Measurements from ENCODE around the gene JAZF1. TPM values are rescaled to one million over a fixed set of nuclear protein-coding genes. Genes with fewer than 3 reads are reported as not detected.

The JAZF1 gene
- total and polyA plus RNA-seq, 2 donors (not counting 1 experiment from before 2014, with no cell fraction given), result 14.0 to 38.6 TPM

- intact Hi-C loops (cut with micrococcal nuclease), result loop anchor here (10.0 kb wide), 1 partner anchor 48 kb away; the partner anchor contains the start of gene JAZF1
- Histone ChIP-seq H3K79me2 (ENCODE audit: control insufficient read depth, insufficient read depth, low read length) (peaks cover 100% of the 10 kb centered on the region), H3K4me1 (ENCODE audit: control insufficient read depth in 2 of 2, insufficient read depth in 2 of 2, low read length in 2 of 2) (peaks cover 12 to 13% of the 10 kb centered on the region in 2 donors), H3K4me3 (ENCODE audit: control extremely low read depth in 1 of 5, extremely low read depth in 1 of 5, insufficient read depth in 1 of 5, low read depth in 2 of 5, low read length in 4 of 5) (no peak overlapping the region), H3K27ac (ENCODE audit: low read length in 2 of 2) (no peak overlapping the region), H3K36me3 (replicated peaks in 1 of 2; ENCODE audit: control extremely low read depth in 1 of 2, control insufficient read depth in 1 of 2, extremely low read depth in 1 of 2, insufficient read depth in 2 of 2, low read length in 1 of 2) (peaks cover 0 to 22% of the 10 kb centered on the region in 2 experiments), H3K9ac (ENCODE audit: low read length) (no peak overlapping the region), H3K4me2 (replicated peaks; ENCODE audit: low read depth, low read length, poor library complexity, severe bottlenecking) (no peak overlapping the region), H2AFZ (ENCODE audit: insufficient read depth, low read depth, low read length, poor library complexity, severe bottlenecking) (no peak overlapping the region), H3K9me3 (ENCODE audit: control extremely low read depth in 1 of 3, control insufficient read depth in 2 of 3, insufficient read depth in 1 of 3, low read length in 2 of 3) (no peaks in the 10 kb centered on the region), H4K20me1 (ENCODE audit: control insufficient read depth, insufficient read depth, low read length, poor library complexity, severe bottlenecking) (peaks cover 63% of the 10 kb centered on the region), H3K27me3 (replicated peaks in 1 of 4; ENCODE audit: control extremely low read depth in 1 of 4, control insufficient read depth in 3 of 4, insufficient read depth in 4 of 4, low read length in 3 of 4) (no peaks in the 10 kb centered on the region)
- TF ChIP-seq EZH2 (IDR thresholded peaks at IDR 0.05; ENCODE audit: borderline replicate concordance, insufficient read depth, low read depth, low read length, poor library complexity, severe bottlenecking), result no peak
- TF ChIP-seq CTCF (IDR thresholded peaks at IDR 0.05), result no peak
- ChIA-PET CTCF (no interaction called here), POLR2A (no interaction called here)
- no peak overlapping the region for H3K27ac Mint-ChIP-seq
- H3K27me3 Mint-ChIP-seq, result no peaks in the 10 kb centered on the region
- ATAC-seq (ENCODE audit: low read depth) (no peak), DNase-seq (no peak)
- no peaks in the 10 kb centered on the region for H3K9me3 Mint-ChIP-seq (ENCODE audit: insufficient read depth)
- 100% methylated on average over 1 of the region's 3 CpGs for WGBS (ENCODE audit: insufficient coverage)
- H3K4me3 Mint-ChIP-seq, result no peak overlapping the region
- H3K4me1 Mint-ChIP-seq, result peaks cover 32% of the 10 kb centered on the region
These were observed 44.2 kb downstream of the JAZF1 start for GRCh38 chr7:28136420-28136819.

GRCh38 chr7:28135760-28136159, 44.8 kb downstream of the JAZF1 start:
- H2AFZ ChIP-seq (ENCODE audit: insufficient read depth, low read depth, low read length, poor library complexity, severe bottlenecking), result no peak overlapping the region
- H3K27me3 ChIP-seq (replicated peaks in 1 of 4; ENCODE audit: control extremely low read depth in 1 of 4, control insufficient read depth in 3 of 4, insufficient read depth in 4 of 4, low read length in 3 of 4), result no peaks in the 10 kb centered on the region
- DNase-seq (no peak), ATAC-seq (ENCODE audit: low read depth) (no peak)
- H3K9ac ChIP-seq (ENCODE audit: low read length), result no peak overlapping the region
- H3K79me2 ChIP-seq (ENCODE audit: control insufficient read depth, insufficient read depth, low read length), result peaks cover 100% of the 10 kb centered on the region
- CTCF ChIA-PET, result no interaction called here
- WGBS (ENCODE audit: insufficient coverage), result 89% methylated on average over 1 of the region's 3 CpGs
- no peak overlapping the region for H3K27ac Mint-ChIP-seq
- no peak overlapping the region for H3K4me3 ChIP-seq (ENCODE audit: control extremely low read depth in 1 of 5, extremely low read depth in 1 of 5, insufficient read depth in 1 of 5, low read depth in 2 of 5, low read length in 4 of 5)
- H4K20me1 ChIP-seq (ENCODE audit: control insufficient read depth, insufficient read depth, low read length, poor library complexity, severe bottlenecking), result peaks cover 63% of the 10 kb centered on the region
- no peaks in the 10 kb centered on the region for H3K9me3 Mint-ChIP-seq (ENCODE audit: insufficient read depth)
- no peaks in the 10 kb centered on the region for H3K9me3 ChIP-seq (ENCODE audit: control extremely low read depth in 1 of 3, control insufficient read depth in 2 of 3, insufficient read depth in 1 of 3, low read length in 2 of 3)
- H3K4me1 ChIP-seq (ENCODE audit: control insufficient read depth in 2 of 2, insufficient read depth in 2 of 2, low read length in 2 of 2), result peaks cover 12 to 13% of the 10 kb centered on the region in 2 donors
- H3K4me3 Mint-ChIP-seq, result no peak overlapping the region
- no peak for TF ChIP-seq CTCF (IDR thresholded peaks at IDR 0.05)
- no peak for TF ChIP-seq EZH2 (IDR thresholded peaks at IDR 0.05; ENCODE audit: borderline replicate concordance, insufficient read depth, low read depth, low read length, poor library complexity, severe bottlenecking)
- H3K4me2 ChIP-seq (replicated peaks; ENCODE audit: low read depth, low read length, poor library complexity, severe bottlenecking), result no peak overlapping the region
- POLR2A ChIA-PET, result no interaction called here
- intact Hi-C loops (cut with micrococcal nuclease), result loop anchor here (10.0 kb wide), 1 partner anchor 49 kb away; the partner anchor contains the start of gene JAZF1
- H3K27me3 Mint-ChIP-seq, result no peaks in the 10 kb centered on the region
- peaks cover 29% of the 10 kb centered on the region for H3K4me1 Mint-ChIP-seq
- peaks cover 0 to 22% of the 10 kb centered on the region in 2 experiments for H3K36me3 ChIP-seq (replicated peaks in 1 of 2; ENCODE audit: control extremely low read depth in 1 of 2, control insufficient read depth in 1 of 2, extremely low read depth in 1 of 2, insufficient read depth in 2 of 2, low read length in 1 of 2)
- H3K27ac ChIP-seq (ENCODE audit: low read length in 2 of 2), result no peak overlapping the region

Measured in B cell (primary cell).